Cardiac septum (tissue), 1 donor: ENCODE measurements around the gene RB1. TPM values are rescaled to one million over a fixed set of nuclear protein-coding genes. Genes with fewer than 3 reads are reported as not detected.
A peak's percentile ranks its signal among the peaks of the same experiment; 100 is the strongest.

Source experiments
- DNase-seq: peaks from one replicate; pipeline ENCODE4 v3.0.0-alpha.2; 2020; ENCODE audit warnings: low spot score
- intact Hi-C: fragments of 100-400 bp; cut with DNase I; formaldehyde crosslinking; loops from one replicate; pipeline ENCODE4 v1.14.0; 2022
- total RNA-seq: library from RNA; stranded (reverse); fragmentation: NEBNext Ultra II Directional; extraction: Animal tissue kit (Norgen Biotek cat#: 25700); gene quantifications from one replicate; pipeline ENCODE4 v1.2.1, GENCODE V29; 2021
- donor health status: DM: no; HTN: no; CAD: no.

The RB1 gene
- total RNA-seq, 1 donor from 2014 or later, result 27.6 TPM

DNA sequence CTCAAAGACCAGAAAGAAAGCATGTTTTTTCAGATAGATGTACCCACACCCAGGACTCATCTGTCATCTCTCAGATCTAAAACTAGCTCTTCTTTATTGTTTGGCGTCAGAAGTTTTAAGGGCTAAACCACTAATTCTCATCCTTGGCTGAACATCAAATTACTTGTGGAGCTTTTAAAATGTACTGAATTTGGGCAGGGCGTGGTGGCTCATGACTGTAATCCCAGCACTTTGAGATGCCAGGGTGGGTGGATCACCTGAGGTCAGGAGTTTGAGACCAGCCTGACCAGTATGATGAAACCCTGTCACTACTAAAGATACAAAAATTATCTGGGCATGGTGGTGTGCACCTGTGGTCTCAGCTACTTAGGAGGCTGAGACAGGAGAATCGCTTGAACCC is 181.9 kb downstream of the RB1 start:
- intact Hi-C loops, result loop anchor here (5.0 kb wide), 1 partner anchor 33 kb away; no protein-coding TSS in a partner anchor
- no peak for DNase-seq

GRCh38 chr13:48486362-48486761 is 182.8 kb downstream of the RB1 start:
- intact Hi-C loops, result loop anchor here (5.0 kb wide), 1 partner anchor 34 kb away; no protein-coding TSS in a partner anchor
- DNase-seq, result no peak

DNA sequence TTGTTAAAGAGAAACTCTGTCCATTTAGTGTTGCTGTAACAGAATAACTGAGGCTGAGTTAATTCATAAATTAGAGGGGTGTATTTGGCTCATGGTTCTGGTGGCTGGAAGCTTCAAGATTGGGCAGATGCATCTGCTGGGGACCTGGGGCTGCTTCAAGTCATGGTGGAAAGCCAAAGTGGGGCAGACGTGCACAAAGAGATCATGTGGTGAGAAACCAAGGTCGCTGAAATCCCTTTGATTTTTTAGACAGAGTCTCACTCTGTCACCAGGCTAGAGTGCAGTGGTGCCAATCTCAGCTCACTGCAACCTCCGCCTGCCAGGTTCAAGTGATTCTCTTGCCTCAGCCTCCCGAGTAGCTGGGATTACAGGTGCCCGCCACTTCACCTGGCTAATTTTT is 183.3 kb downstream of the RB1 start:
- no peak for DNase-seq
- intact Hi-C loops, result loop anchor here (5.0 kb wide), 1 partner anchor 35 kb away; no protein-coding TSS in a partner anchor

DNA sequence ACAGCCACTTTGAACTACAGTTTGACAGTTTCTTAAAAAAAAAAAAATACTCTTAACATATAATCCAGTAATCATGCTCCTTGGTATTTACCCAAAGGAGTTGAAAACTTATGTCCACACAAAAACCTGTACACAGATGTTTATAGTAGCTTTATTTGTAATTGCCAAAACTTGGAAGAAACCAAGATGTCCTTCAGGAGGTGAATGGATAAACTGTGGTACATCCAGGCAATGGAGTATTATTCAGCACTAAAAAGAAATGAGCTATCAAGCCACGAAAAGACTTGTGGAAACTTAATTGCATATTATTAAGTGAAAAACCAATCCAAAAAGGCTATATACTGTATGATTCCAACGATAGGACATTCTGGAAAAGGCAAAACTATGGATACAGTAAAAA is 184.4 kb downstream of the RB1 start:
- intact Hi-C loops, result loop anchor here (5.0 kb wide), 1 partner anchor 36 kb away; no protein-coding TSS in a partner anchor
- DNase-seq, result no peak

DNA sequence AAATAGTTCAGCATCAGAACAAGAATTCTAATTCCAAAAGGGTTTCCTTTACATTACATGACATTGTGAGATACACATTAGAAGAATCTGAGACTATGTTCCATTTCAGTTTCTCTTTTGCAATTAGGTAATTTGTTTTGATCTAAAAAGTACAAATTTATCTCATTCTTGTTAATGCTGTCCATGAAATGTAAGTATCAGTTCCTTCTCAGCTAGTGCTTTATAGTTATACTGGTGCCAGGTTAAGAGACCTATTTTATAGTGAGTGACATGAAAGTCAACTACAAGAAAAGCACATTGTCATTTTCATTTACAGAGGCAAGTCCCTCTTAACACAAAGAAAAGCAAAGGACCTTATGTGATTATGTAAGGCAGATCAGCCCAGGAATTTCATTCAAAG is 185.4 kb downstream of the RB1 start:
- no peak for DNase-seq
- intact Hi-C loops, result loop anchor here (5.0 kb wide), 1 partner anchor 37 kb away; no protein-coding TSS in a partner anchor

DNA sequence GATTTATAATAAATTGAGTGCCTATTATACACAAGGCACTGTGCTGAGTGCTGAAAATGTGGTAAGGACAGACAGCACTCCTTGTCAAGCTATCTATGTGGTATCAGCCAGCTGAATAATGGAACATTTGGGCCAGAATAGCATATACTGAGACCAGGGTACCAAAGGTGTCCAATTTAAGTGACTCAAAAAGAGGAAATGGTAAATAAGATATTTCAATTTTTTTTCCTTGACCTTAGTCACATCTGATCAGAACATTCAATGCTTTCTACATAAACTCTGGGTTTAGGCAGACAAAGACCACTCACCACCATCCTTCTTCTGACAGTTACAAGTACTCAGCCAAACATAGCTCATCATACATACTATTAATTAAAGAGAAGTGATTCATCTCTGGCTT is 186.1 kb downstream of the RB1 start:
- DNase-seq, result no peak
- intact Hi-C loops, result loop anchor here (5.0 kb wide), 2 partner anchors 37 to 77 kb away; partner anchors contain the start of gene LPAR6

DNA sequence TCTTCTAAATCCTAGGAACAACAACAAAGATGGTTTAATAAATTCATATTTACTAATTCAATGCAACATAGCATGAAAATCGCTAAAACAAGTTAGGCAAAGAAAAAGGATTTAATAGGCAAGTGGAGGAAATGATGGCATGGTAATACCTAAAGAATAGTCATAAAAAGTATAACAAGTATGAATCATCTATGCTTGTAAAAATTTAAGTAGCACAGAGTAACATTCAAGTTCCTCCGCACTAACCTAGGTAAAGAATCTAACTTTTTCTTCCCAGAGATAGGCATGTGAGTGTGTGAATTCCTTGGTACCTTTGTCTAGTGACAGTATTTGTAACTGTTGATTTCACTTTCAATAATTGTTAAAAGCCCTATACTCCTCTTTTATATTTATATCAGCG is 186.7 kb downstream of the RB1 start:
- DNase-seq, result no peak
- intact Hi-C loops, result loop anchor here (5.0 kb wide), 1 partner anchor 78 kb away; the partner anchor contains the start of gene LPAR6

- DNase-seq, result no peak
- intact Hi-C loops, result loop anchor here (5.0 kb wide), 1 partner anchor 79 kb away; the partner anchor contains the start of gene LPAR6
Observed at GRCh38 chr13:48491423-48492095, 188.0 kb downstream of the RB1 start.

GRCh38 chr13:48492096-48492440 is 188.5 kb downstream of the RB1 start:
- DNase-seq, result no peak
- intact Hi-C loops, result loop anchor here (5.0 kb wide), 1 partner anchor 80 kb away; the partner anchor contains the start of gene LPAR6

- peak; percentile 91 for DNase-seq
- intact Hi-C loops, result loop anchor here (5.0 kb wide), 1 partner anchor 80 kb away; the partner anchor contains the start of gene LPAR6
Observed at GRCh38 chr13:48492470-48493065, 189.0 kb downstream of the RB1 start.

DNA sequence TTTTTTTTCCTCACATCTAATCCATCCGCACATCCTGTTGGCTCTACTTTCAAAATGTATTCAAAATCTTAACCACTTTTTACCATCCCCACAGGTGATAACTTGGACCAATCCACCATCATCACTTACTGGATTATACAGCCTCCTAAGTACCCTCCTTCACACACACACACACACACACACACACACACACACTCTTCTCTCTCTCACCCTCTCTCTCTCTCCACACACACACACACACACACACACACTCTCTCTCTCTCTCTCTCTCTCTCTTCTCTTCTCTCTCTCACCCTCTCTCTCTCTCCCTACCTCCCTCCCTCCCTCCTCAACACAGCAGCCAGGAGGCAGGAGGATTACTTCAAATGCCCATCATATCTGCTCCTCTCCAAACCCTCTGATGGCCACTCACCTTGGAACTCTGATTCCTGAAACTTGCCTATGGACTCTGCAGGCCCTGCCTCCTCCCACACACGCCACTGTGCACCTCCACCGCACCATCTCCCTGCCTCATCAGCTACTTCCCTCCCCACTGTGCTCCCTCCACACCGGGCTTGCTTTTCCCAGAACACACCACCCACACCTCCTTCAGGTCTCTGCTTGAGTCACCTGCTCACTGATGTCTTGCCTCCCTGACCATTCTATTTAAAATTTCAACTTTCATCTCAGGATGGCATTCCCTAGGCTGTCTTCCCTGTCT is 189.7 kb downstream of the RB1 start:
- DNase-seq, result no peak
- intact Hi-C loops, result loop anchor here (5.0 kb wide), 1 partner anchor 81 kb away; the partner anchor contains the start of gene LPAR6

DNA sequence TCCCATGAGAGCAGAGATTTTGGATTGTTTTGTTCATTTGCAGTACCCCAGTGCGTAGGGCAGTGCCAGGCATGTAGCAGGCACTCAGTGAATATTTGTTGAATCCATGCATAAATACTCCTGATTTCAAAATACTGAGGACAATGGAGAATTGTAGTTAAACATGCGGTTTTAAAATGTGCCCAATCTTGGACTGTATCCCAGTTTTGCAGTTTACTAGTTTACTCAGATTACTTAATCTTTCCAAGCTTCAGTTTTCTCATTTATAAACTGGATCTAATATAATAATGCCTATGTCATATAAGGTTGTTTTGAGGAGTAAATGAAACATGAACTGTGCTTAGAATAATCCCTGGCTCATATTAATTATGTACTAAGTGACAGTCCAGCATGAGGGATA is 190.3 kb downstream of the RB1 start:
- DNase-seq, result no peak
- intact Hi-C loops, result loop anchor here (5.0 kb wide), 1 partner anchor 82 kb away; the partner anchor contains the start of gene LPAR6

GRCh38 chr13:48494874-48495273 is 191.3 kb downstream of the RB1 start:
- no peak for DNase-seq
- intact Hi-C loops, result loop anchor here (5.0 kb wide), 1 partner anchor 83 kb away; the partner anchor contains the start of gene LPAR6

- intact Hi-C loops, result no loop called here
- DNase-seq, result no peak
Observed at GRCh38 chr13:48496271-48497161, 193.0 kb downstream of the RB1 start.

- DNase-seq, result no peak
- intact Hi-C loops, result no loop called here
Observed at GRCh38 chr13:48497669-48498068, 194.1 kb downstream of the RB1 start.

- intact Hi-C loops, result no loop called here
- no peak for DNase-seq
Observed at GRCh38 chr13:48500652-48501197, 197.2 kb downstream of the RB1 start.

DNA sequence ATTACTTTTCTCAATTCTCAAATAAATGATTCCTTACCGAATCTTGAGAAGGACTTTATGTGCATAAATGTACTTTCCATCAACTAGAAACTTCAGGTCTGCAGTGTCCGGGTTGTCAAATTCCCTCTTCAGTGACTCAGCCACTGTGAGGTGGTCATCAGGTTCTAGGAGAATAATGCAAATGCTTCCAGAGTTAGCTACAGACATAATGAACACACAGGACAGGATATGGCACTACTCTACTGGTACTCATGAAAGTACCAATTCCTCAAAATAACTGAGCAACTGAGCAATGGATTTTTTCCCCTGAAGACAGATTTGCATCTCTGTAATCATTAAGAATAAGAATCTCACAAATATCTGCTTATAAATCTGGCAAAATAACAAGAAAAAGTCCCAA is 198.2 kb downstream of the RB1 start:
- no peak for DNase-seq
- intact Hi-C loops, result no loop called here

GRCh38 chr13:48502601-48503319 is 199.2 kb downstream of the RB1 start:
- DNase-seq, result no peak
- intact Hi-C loops, result no loop called here
